A549 (cell line): ENCODE measurements around the gene SH3RF3.

ENCODE experiments used
- CBX2 ChIP-seq: fragments of 200-600 bp; sonication (generic); IDR thresholded peaks from 2 replicates; pipeline ENCODE4 v1.6.1; 2016; ENCODE audit warnings: low read depth, mild to moderate bottlenecking, borderline replicate concordance
- CHD4 ChIP-seq: fragments of 200-600 bp; sonication (generic); IDR thresholded peaks from 2 replicates; pipeline ENCODE4 v1.6.1; 2016; ENCODE audit warnings: antibody characterized with exemption, mild to moderate bottlenecking, borderline replicate concordance
- CTCF ChIP-seq: fragments of >200 bp; sonication (Bioruptor Twin); formaldehyde crosslinking; IDR thresholded peaks from 3 replicates; pipeline ENCODE4 v1.5.1; 2016
- MAFK ChIP-seq: fragments of 450-650 bp; IDR thresholded peaks from 2 replicates; pipeline ENCODE4 v1.6.1; 2014; ENCODE audit not compliant: partially characterized antibody
- MAX ChIP-seq: IDR thresholded peaks from 2 replicates; pipeline ENCODE4 v1.6.1; 2012
- POLR2A ChIP-seq: IDR thresholded peaks from 2 replicates; pipeline ENCODE4 v1.6.1; 2012; ENCODE audit warnings: mild to moderate bottlenecking, low read length
- RCOR1 ChIP-seq: fragments of 150-350 bp; IDR thresholded peaks from 2 replicates; pipeline ENCODE4 v1.6.1; 2014; ENCODE audit warnings: antibody characterized with exemption, low read length, low read depth
- ZFP36 ChIP-seq: fragments of 450-650 bp; IDR thresholded peaks from 2 replicates; pipeline ENCODE4 v1.6.1; 2014; ENCODE audit warnings: borderline replicate concordance; ENCODE audit not compliant: partially characterized antibody

GRCh38 chr2:109401370-109401769 is 272.4 kb downstream of the SH3RF3 start:
- TF ChIP-seq CTCF = no peak
- TF ChIP-seq MAX = no peak
- TF ChIP-seq CHD4 = no peak
- no peak for TF ChIP-seq POLR2A
- no peak for TF ChIP-seq RCOR1
- no peak for TF ChIP-seq CBX2
- TF ChIP-seq MAFK = no peak
- no peak for TF ChIP-seq ZFP36
